ENCODE results near the gene DUS4L.

DNA sequence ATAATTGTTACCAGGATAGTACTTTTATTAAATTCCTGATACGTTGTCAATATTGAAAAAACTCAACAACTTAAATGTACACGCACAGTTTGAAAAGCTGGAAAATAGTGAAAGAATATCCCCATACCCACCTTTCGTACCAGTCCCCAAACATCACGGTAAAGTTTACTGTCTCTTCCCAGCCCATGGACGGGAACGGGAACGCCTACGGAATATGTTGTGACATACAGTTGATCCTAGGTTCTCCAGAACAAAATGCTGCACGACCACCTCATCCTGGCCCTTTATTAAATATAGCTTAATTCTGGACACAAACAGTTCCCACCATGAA, 15.7 kb downstream of the DUS4L start:
- TF ChIP-seq, protein P1, sequence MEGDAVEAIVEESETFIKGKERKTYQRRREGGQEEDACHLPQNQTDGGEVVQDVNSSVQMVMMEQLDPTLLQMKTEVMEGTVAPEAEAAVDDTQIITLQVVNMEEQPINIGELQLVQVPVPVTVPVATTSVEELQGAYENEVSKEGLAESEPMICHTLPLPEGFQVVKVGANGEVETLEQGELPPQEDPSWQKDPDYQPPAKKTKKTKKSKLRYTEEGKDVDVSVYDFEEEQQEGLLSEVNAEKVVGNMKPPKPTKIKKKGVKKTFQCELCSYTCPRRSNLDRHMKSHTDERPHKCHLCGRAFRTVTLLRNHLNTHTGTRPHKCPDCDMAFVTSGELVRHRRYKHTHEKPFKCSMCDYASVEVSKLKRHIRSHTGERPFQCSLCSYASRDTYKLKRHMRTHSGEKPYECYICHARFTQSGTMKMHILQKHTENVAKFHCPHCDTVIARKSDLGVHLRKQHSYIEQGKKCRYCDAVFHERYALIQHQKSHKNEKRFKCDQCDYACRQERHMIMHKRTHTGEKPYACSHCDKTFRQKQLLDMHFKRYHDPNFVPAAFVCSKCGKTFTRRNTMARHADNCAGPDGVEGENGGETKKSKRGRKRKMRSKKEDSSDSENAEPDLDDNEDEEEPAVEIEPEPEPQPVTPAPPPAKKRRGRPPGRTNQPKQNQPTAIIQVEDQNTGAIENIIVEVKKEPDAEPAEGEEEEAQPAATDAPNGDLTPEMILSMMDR (conservative IDR thresholded peaks at IDR 0.05) = no peak
- no peak for TF ChIP-seq EZH2 (IDR thresholded peaks at IDR 0.05; ENCODE audit: low read depth)

Measured in PC-9 (cell line).